Rectal smooth muscle tissue (tissue), 1 donor: Measurements from ENCODE around the gene TGFB2.

ENCODE experiments used
- H3K27ac ChIP-seq: one replicate; pipeline ENCODE4 v1.7.0; 2013; ENCODE audit warnings: low read depth, low read length, inconsistent platforms
- H3K27me3 ChIP-seq: one replicate; pipeline ENCODE4 v1.7.0; 2013; ENCODE audit warnings: low read length; ENCODE audit not compliant: control insufficient read depth, insufficient read depth
- H3K36me3 ChIP-seq: one replicate; pipeline ENCODE4 v1.7.0; 2013; ENCODE audit warnings: low read length; ENCODE audit not compliant: control insufficient read depth, insufficient read depth
- H3K4me1 ChIP-seq: one replicate; pipeline ENCODE4 v1.7.0; 2013; ENCODE audit warnings: low read length; ENCODE audit not compliant: control insufficient read depth, insufficient read depth
- H3K4me3 ChIP-seq: one replicate; pipeline ENCODE4 v1.7.0; 2013; ENCODE audit warnings: low read length
- H3K9ac ChIP-seq: one replicate; pipeline ENCODE4 v1.7.0; 2013; ENCODE audit warnings: low read length

The TGFB2 gene

GRCh38 chr1:218485241-218485928, 140.2 kb downstream of the TGFB2 start:
- Histone ChIP-seq H3K9ac (no peak overlapping the region), H3K27ac (no peak overlapping the region), H3K36me3 (no peaks in the 10 kb centered on the region), H3K27me3 (no peaks in the 10 kb centered on the region), H3K4me1 (peaks cover 12% of the 10 kb centered on the region), H3K4me3 (no peak overlapping the region)

GRCh38 chr1:218488531-218488930, 143.4 kb downstream of the TGFB2 start:
- Histone ChIP-seq H3K27me3 (no peaks in the 10 kb centered on the region), H3K4me3 (no peak overlapping the region), H3K36me3 (no peaks in the 10 kb centered on the region), H3K4me1 (peaks cover 5% of the 10 kb centered on the region), H3K27ac (no peak overlapping the region), H3K9ac (no peak overlapping the region)

- no peak overlapping the region for H3K4me3 ChIP-seq
- H3K4me1 ChIP-seq, result peaks cover 5% of the 10 kb centered on the region
- H3K27ac ChIP-seq, result no peak overlapping the region
- H3K36me3 ChIP-seq, result no peaks in the 10 kb centered on the region
- no peaks in the 10 kb centered on the region for H3K27me3 ChIP-seq
- no peak overlapping the region for H3K9ac ChIP-seq
Observed at GRCh38 chr1:218488986-218489385, 143.8 kb downstream of the TGFB2 start.

- Histone ChIP-seq H3K4me1 (peaks cover 5% of the 10 kb centered on the region), H3K9ac (no peak overlapping the region)
Observed at GRCh38 chr1:218490406-218490922, 145.3 kb downstream of the TGFB2 start.

GRCh38 chr1:218492874-218493273, 147.7 kb downstream of the TGFB2 start:
- no peak overlapping the region for H3K4me3 ChIP-seq
- no peak overlapping the region for H3K27ac ChIP-seq
- H3K27me3 ChIP-seq, result no peaks in the 10 kb centered on the region
- H3K9ac ChIP-seq, result no peak overlapping the region
- H3K36me3 ChIP-seq, result no peaks in the 10 kb centered on the region
- H3K4me1 ChIP-seq, result peaks cover 3% of the 10 kb centered on the region

More at GRCh38 chr1:218490406-218490922, 145.3 kb downstream of the TGFB2 start:
- Histone ChIP-seq H3K27me3 (no peaks in the 10 kb centered on the region), H3K36me3 (no peaks in the 10 kb centered on the region), H3K4me3 (no peak overlapping the region), H3K27ac (no peak overlapping the region)

GRCh38 chr1:218493986-218494385, 148.8 kb downstream of the TGFB2 start:
- H3K27ac ChIP-seq, result no peak overlapping the region
- H3K36me3 ChIP-seq, result no peaks in the 10 kb centered on the region
- no peak overlapping the region for H3K4me3 ChIP-seq
- peaks cover 6% of the 10 kb centered on the region for H3K4me1 ChIP-seq
- H3K27me3 ChIP-seq, result no peaks in the 10 kb centered on the region
- H3K9ac ChIP-seq, result no peak overlapping the region
